B cell (primary cell): ENCODE measurements around the gene PPP1R27.

Experiments used
- EZH2 ChIP-seq: IDR thresholded peaks from 2 replicates; pipeline ENCODE4 v1.6.1; 2012; ENCODE audit warnings: borderline replicate concordance, low read depth, mild to moderate bottlenecking, moderate library complexity, low read length; ENCODE audit not compliant: insufficient read depth, poor library complexity, severe bottlenecking
- TF ChIP-seq, protein P1 (sequence below): fragments of 200-600 bp; IDR thresholded peaks from one replicate; pipeline ENCODE4 v1.8.0; 2022; ENCODE audit warnings: antibody characterized with exemption, mild to moderate bottlenecking

DNA sequence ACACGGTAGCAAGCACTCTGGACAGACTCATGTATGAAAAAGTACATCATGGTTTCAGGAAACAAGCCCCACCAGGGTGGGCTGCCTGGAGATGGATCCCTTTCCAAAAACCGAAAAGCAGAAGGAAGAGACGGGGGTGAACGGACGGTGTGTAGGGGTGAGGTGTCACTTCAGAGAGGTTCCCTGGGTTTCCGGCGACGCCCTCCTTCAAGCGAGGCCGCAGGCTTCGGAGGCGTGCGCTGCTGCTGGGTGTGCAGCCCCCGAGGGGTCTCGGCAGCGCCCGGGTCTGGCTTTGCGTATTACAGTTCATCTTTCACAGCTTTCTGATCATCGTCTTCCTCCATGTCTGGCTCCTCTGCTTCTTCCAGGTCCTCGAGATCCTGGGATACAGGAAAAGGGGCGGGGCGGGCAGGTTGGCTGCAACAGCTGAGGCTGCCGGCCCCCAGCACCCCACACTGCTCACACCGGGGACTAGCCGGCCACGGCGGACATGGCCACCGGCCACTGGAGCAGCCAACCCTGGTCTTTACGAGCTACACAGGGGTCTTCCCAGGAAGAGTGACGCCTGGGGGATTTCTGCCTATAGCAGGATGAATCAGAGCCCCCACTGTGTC is 9.0 kb upstream of the PPP1R27 start:
- TF ChIP-seq, protein P1, sequence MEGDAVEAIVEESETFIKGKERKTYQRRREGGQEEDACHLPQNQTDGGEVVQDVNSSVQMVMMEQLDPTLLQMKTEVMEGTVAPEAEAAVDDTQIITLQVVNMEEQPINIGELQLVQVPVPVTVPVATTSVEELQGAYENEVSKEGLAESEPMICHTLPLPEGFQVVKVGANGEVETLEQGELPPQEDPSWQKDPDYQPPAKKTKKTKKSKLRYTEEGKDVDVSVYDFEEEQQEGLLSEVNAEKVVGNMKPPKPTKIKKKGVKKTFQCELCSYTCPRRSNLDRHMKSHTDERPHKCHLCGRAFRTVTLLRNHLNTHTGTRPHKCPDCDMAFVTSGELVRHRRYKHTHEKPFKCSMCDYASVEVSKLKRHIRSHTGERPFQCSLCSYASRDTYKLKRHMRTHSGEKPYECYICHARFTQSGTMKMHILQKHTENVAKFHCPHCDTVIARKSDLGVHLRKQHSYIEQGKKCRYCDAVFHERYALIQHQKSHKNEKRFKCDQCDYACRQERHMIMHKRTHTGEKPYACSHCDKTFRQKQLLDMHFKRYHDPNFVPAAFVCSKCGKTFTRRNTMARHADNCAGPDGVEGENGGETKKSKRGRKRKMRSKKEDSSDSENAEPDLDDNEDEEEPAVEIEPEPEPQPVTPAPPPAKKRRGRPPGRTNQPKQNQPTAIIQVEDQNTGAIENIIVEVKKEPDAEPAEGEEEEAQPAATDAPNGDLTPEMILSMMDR: no peak
- TF ChIP-seq EZH2: no peak
